GM23248 (cell line): ENCODE data around the gene ANO4. TPM values are rescaled to one million over a fixed set of nuclear protein-coding genes. Genes with fewer than 3 reads are reported as not detected.
"Not testable (repeated sequence)": the region's sequence is repeated elsewhere in the genome, so short reads cannot be mapped to it uniquely, and the experiment has no call there.

Experiments used
- DNase-seq: peaks from one replicate; pipeline ENCODE4 v3.0.0-alpha.2; 2015
- H2AFZ ChIP-seq: fragments of 200-600 bp; sonication (generic); 2 replicates; pipeline ENCODE4 v1.6.1; 2016; ENCODE audit warnings: antibody characterized with exemption
- H3F3A ChIP-seq: fragments of 200-600 bp; sonication (generic); 2 replicates; pipeline ENCODE4 v1.6.1; 2016; ENCODE audit warnings: mild to moderate bottlenecking, antibody characterized with exemption, mixed run types; ENCODE audit not compliant: insufficient read depth
- H3K27ac ChIP-seq: fragments of 200-600 bp; sonication (generic); 2 replicates; pipeline ENCODE4 v1.5.1; 2016; ENCODE audit warnings: mild to moderate bottlenecking
- H3K27me3 ChIP-seq: fragments of 200-600 bp; sonication (generic); replicated peaks from 2 replicates; pipeline ENCODE4 v1.6.1; 2016; ENCODE audit warnings: mild to moderate bottlenecking; ENCODE audit not compliant: insufficient read depth
- H3K36me3 ChIP-seq: fragments of 200-600 bp; sonication (generic); 2 replicates; pipeline ENCODE4 v1.6.1; 2016; ENCODE audit warnings: low read depth, mild to moderate bottlenecking
- H3K4me1 ChIP-seq: fragments of 200-600 bp; sonication (generic); 2 replicates; pipeline ENCODE4 v1.6.1; 2016; ENCODE audit warnings: mild to moderate bottlenecking; ENCODE audit not compliant: insufficient read depth
- H3K4me2 ChIP-seq: fragments of 200-600 bp; sonication (generic); one replicate; pipeline ENCODE4 v1.6.1; 2016; ENCODE audit warnings: mild to moderate bottlenecking; ENCODE audit not compliant: unreplicated experiment
- H3K4me3 ChIP-seq: fragments of 200-600 bp; sonication (generic); 2 replicates; pipeline ENCODE4 v1.5.1; 2016; ENCODE audit warnings: mild to moderate bottlenecking
- H3K79me2 ChIP-seq: fragments of 200-600 bp; sonication (generic); 2 replicates; pipeline ENCODE4 v1.6.1; 2016; ENCODE audit warnings: mild to moderate bottlenecking; ENCODE audit not compliant: insufficient read depth
- H3K9ac ChIP-seq: fragments of 200-600 bp; sonication (generic); 2 replicates; pipeline ENCODE4 v1.6.1; 2016; ENCODE audit warnings: mild to moderate bottlenecking
- H3K9me2 ChIP-seq: fragments of 200-600 bp; sonication (generic); 2 replicates; pipeline ENCODE4 v1.6.1; 2016; ENCODE audit warnings: mixed run types, mild to moderate bottlenecking, moderate library complexity; ENCODE audit not compliant: insufficient read depth
- H3K9me3 ChIP-seq: fragments of 200-600 bp; sonication (generic); one replicate; pipeline ENCODE4 v1.6.1; 2017; ENCODE audit warnings: low read depth
- H4K20me1 ChIP-seq: fragments of 200-600 bp; sonication (generic); 2 replicates; pipeline ENCODE4 v1.6.0; 2016; ENCODE audit not compliant: insufficient read depth
- EZH2 ChIP-seq: fragments of 200-600 bp; sonication (generic); IDR thresholded peaks from 2 replicates; pipeline ENCODE4 v1.6.1; 2018; ENCODE audit warnings: antibody characterized with exemption, mild to moderate bottlenecking; ENCODE audit not compliant: insufficient read depth, poor library complexity, severe bottlenecking
- EZH2phosphoT487 ChIP-seq: fragments of 200-600 bp; sonication (generic); IDR thresholded peaks from 2 replicates; pipeline ENCODE4 v1.6.1; 2018; ENCODE audit warnings: antibody characterized with exemption, moderate library complexity, mild to moderate bottlenecking, low read depth; ENCODE audit not compliant: insufficient read depth
- WGBS, 2 experiments: methylation state at CpG; one replicate each; pipeline ENCODE4 v1.1.6; 2015 to 2017; ENCODE audit warnings: low lambda C conversion rate in 2 of 2, low coverage in 1 of 2; ENCODE audit errors: missing lambda C conversion rate in 2 of 2; 5-methylcytosine and 5-hydroxymethylcytosine counted together
- in situ Hi-C: fragments of 300-500 bp; cut with MboI; formaldehyde crosslinking; loops from 2 replicates; pipeline ENCODE4 v1.15.0; 2020
- polyA plus RNA-seq: library from polyadenylated mRNA; unstranded; fragments of >200 nt; fragmentation: Nextera tagmentation; extraction: Ambion mirVana; gene quantifications from 2 replicates; pipeline ENCODE4 v1.2.1, GENCODE V29; 2016
- total RNA-seq: library from RNA; depleted of rRNA; stranded (reverse); fragments of >200 nt; shearing (Covaris generic); gene quantifications from 2 replicates; pipeline ENCODE4 v1.2.3, GENCODE V29; 2014

Gene ANO4
- total and polyA plus RNA-seq, 2 experiments from 2014 or later = 6.6 to 7.6 TPM

DNA sequence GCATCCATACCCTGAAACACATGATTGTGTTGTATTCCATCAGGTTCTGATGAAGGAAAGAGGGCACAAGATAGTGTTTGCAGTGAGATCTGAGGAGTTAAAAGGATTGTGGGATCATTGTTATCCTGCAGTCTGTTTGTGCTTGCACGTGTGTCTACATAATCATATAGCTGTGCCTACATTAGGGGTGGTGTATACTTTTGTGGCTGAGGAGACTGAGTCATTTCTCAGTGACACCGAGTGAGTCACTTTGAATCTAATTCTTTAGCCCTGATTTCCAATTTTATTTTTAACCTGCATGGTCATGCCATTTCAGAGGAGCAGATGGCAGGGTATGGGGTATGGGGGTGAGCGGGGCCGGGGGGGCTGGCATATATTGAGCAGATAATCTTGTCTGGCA, 133.2 kb downstream of the ANO4 start:
- Histone ChIP-seq H3F3A (no peaks in the 10 kb centered on the region), H3K9ac (peak overlapping the region; percentile 27; the same call in 1 of the 2 replicates), H3K27ac (peak overlapping the region; percentile 46), H2AFZ (no peak overlapping the region), H3K4me3 (no peak overlapping the region; the same call in 1 of the 2 replicates), H3K79me2 (no peaks in the 10 kb centered on the region), H3K36me3 (no peaks in the 10 kb centered on the region), H3K4me2 (peak overlapping the region; percentile 53), H3K9me3 (no peaks in the 10 kb centered on the region), H3K27me3 (no peaks in the 10 kb centered on the region), H4K20me1 (no peaks in the 10 kb centered on the region), H3K9me2 (no peaks in the 10 kb centered on the region), H3K4me1 (peaks cover 14% of the 10 kb centered on the region)
- DNase-seq = peak; percentile 91
- no peak for TF ChIP-seq EZH2phosphoT487
- TF ChIP-seq EZH2 = no peak
- in situ Hi-C loops = no loop called here
- WGBS, 2 experiments = 19 to 32% methylated on average over 4 of the region's 4 CpGs

DNA sequence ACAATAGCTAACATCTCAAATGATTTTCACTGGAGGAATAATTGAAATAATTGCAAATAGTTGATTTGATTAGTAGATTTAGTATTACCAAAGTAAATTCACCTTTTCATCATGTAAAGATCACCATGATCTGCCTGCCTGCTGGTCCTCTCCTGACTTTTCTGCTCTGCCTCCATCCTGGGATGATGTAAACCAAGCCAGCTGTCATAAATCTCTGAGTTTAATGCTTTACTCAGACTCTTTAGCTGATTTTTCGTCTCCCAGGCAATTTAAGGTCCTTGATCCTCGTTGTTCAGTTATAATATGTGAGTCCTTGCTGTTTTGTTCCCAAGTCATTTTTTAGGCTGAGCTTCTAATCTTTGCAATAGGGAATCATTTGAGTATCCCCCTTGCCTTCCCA, 138.0 kb downstream of the ANO4 start:
- Histone ChIP-seq H3K9me2 (no peaks in the 10 kb centered on the region), H3K27ac (no peak overlapping the region), H3K4me1 (peaks cover 11% of the 10 kb centered on the region), H3K4me3 (no peak overlapping the region), H3K9ac (no peak overlapping the region), H4K20me1 (no peaks in the 10 kb centered on the region), H3F3A (no peaks in the 10 kb centered on the region), H3K27me3 (no peaks in the 10 kb centered on the region), H3K4me2 (no peak overlapping the region), H3K36me3 (no peaks in the 10 kb centered on the region), H3K9me3 (no peaks in the 10 kb centered on the region), H2AFZ (no peak overlapping the region), H3K79me2 (no peaks in the 10 kb centered on the region)
- in situ Hi-C loops = no loop called here
- 49 to 71% methylated on average over 2 of the region's 2 CpGs for WGBS, 2 experiments
- DNase-seq = no peak
- TF ChIP-seq EZH2phosphoT487 = no peak

DNA sequence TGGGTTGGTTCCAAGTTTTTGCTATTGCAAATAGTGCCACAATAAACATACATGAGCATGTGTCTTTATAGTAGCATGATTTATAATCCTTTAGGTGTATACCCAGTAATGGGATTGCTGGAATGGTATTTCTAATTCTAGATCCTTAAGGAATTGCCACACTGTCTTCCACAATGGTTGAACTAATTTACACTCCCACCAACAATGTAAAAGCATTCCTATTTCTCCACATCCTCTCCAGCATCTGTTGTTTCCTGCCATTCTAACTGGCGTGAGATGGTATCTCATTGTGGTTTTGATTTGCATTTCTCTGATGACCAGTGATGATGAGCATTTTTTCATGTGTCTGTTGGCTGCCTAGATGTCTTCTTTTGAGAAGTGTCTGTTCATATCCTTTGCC, 139.0 kb downstream of the ANO4 start:
- H3K79me2 ChIP-seq, H2AFZ ChIP-seq, H4K20me1 ChIP-seq, H3K36me3 ChIP-seq, in situ Hi-C loops, H3K9ac ChIP-seq, H3K9me2 ChIP-seq, H3K27me3 ChIP-seq, H3F3A ChIP-seq, H3K4me3 ChIP-seq, DNase-seq, H3K9me3 ChIP-seq, H3K4me1 ChIP-seq, H3K4me2 ChIP-seq, H3K27ac ChIP-seq: not testable (repeated sequence)
- WGBS, 2 experiments = 50 to 58% methylated on average over 1 of the region's 1 CpG

- no peaks in the 10 kb centered on the region for H3K36me3 ChIP-seq
- in situ Hi-C loops = no loop called here
- 95 to 100% methylated on average over 1 of the region's 1 CpG for WGBS, 2 experiments
- no peak overlapping the region for H3K4me2 ChIP-seq
- H3K9me3 ChIP-seq = no peaks in the 10 kb centered on the region
- no peaks in the 10 kb centered on the region for H3K4me1 ChIP-seq
- no peaks in the 10 kb centered on the region for H3K9me2 ChIP-seq
- no peaks in the 10 kb centered on the region for H3K79me2 ChIP-seq
- no peaks in the 10 kb centered on the region for H3F3A ChIP-seq
- no peak for DNase-seq
- H4K20me1 ChIP-seq = no peaks in the 10 kb centered on the region
- no peak overlapping the region for H3K27ac ChIP-seq
- no peak for TF ChIP-seq EZH2
- no peak for TF ChIP-seq EZH2phosphoT487
- no peak overlapping the region for H2AFZ ChIP-seq
- H3K4me3 ChIP-seq = no peak overlapping the region
- no peak overlapping the region for H3K9ac ChIP-seq
- H3K27me3 ChIP-seq = no peaks in the 10 kb centered on the region
These were observed 141.4 kb downstream of the ANO4 start for GRCh38 chr12:100935929-100936328.

DNA sequence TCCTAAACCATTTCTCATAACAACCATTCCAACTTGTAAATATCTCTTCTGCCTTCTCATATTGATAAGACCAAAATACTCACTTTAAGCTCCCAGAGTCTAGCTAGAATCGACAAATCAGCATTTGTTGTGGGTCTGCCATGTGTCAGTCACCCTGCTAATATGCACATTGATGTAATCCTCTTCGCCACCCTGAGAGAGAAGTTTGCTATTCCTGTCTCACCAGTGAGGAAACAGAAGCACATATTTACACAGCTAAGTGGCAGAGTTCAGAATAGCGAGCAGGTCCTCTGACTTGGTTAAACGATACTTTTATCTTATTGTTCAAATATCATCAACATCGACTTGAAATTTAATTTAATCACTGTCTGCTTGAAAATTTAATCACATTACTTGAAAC, 142.1 kb downstream of the ANO4 start:
- H3K4me1 ChIP-seq = no peaks in the 10 kb centered on the region
- WGBS, 2 experiments = 77 to 81% methylated on average over 5 of the region's 5 CpGs
- H3K9me3 ChIP-seq = no peaks in the 10 kb centered on the region
- in situ Hi-C loops = no loop called here
- no peak overlapping the region for H3K27ac ChIP-seq
- no peaks in the 10 kb centered on the region for H3K79me2 ChIP-seq
- H3K9me2 ChIP-seq = no peaks in the 10 kb centered on the region
- no peaks in the 10 kb centered on the region for H4K20me1 ChIP-seq
- H3K4me3 ChIP-seq = no peak overlapping the region
- H3F3A ChIP-seq = no peaks in the 10 kb centered on the region
- TF ChIP-seq EZH2 (no peak), EZH2phosphoT487 (no peak)
- no peak overlapping the region for H2AFZ ChIP-seq
- no peak overlapping the region for H3K4me2 ChIP-seq
- H3K27me3 ChIP-seq = no peaks in the 10 kb centered on the region
- no peaks in the 10 kb centered on the region for H3K36me3 ChIP-seq
- H3K9ac ChIP-seq = no peak overlapping the region
- DNase-seq = no peak
